Cardiac muscle cell (in vitro differentiated cells and primary cell): ENCODE data around the gene ADGRE1. TPM values are rescaled to one million over a fixed set of nuclear protein-coding genes. Genes with fewer than 3 reads are reported as not detected.
"Not testable (repeated sequence)": the region's sequence is repeated elsewhere in the genome, so short reads cannot be mapped to it uniquely, and the experiment has no call there.

ENCODE experiments used
- DNase-seq, 2 donors: peaks; one replicate each; pipeline versions ENCODE4 v3.0.0 to v3.0.0-alpha.2; 2010 to 2017; ENCODE audit warnings: low read depth in 1 of 2, low spot score in 1 of 2
- H3K27ac ChIP-seq: fragments of 200-600 bp; sonication (generic); 2 replicates; pipeline ENCODE4 v1.5.1; 2016
- H3K27me3 ChIP-seq: fragments of 200-600 bp; sonication (generic); 2 replicates; pipeline ENCODE4 v1.6.0; 2016; ENCODE audit warnings: control low read depth
- H3K36me3 ChIP-seq: fragments of 200-600 bp; sonication (generic); 2 replicates; pipeline ENCODE4 v1.5.1; 2016; ENCODE audit warnings: control low read depth
- H3K4me1 ChIP-seq: fragments of 200-600 bp; sonication (generic); 2 replicates; pipeline ENCODE4 v1.8.1; 2017; ENCODE audit warnings: low read depth, mild to moderate bottlenecking, mixed run types
- H3K4me3 ChIP-seq: fragments of 200-600 bp; sonication (generic); 2 replicates; pipeline ENCODE4 v1.5.1; 2016; ENCODE audit warnings: mild to moderate bottlenecking
- H3K9me3 ChIP-seq: fragments of 200-600 bp; sonication (generic); 2 replicates; pipeline ENCODE4 v1.5.1; 2017; ENCODE audit warnings: low read depth, mild to moderate bottlenecking, control low read depth
- CTCF ChIP-seq: IDR thresholded peaks from 2 replicates; pipeline ENCODE4 v1.5.1; 2012; ENCODE audit warnings: low read depth, mild to moderate bottlenecking, low read length
- polyA plus RNA-seq: library from polyadenylated mRNA; unstranded; fragments of >200 nt; fragmentation: Nextera tagmentation; extraction: Ambion mirVana; gene quantifications from 2 replicates; pipeline ENCODE4 v1.2.1, GENCODE V29; 2016
- total RNA-seq: library from RNA; depleted of rRNA; stranded (reverse); fragments of >200 nt; gene quantifications from 2 replicates; pipeline ENCODE4 v1.2.3, GENCODE V29; 2016

Gene ADGRE1
- total and polyA plus RNA-seq, 2 experiments from 2014 or later = not detected

GRCh38 chr19:6866741-6867151 lies 20.6 kb upstream of the ADGRE1 start:
- Histone ChIP-seq H3K9me3 (no peaks in the 10 kb centered on the region), H3K27me3 (no peaks in the 10 kb centered on the region), H3K4me1 (no peaks in the 10 kb centered on the region), H3K4me3 (no peak overlapping the region), H3K36me3 (no peaks in the 10 kb centered on the region), H3K27ac (no peak overlapping the region)
- DNase-seq = no peak
- TF ChIP-seq CTCF = no peak

GRCh38 chr19:6868351-6868750 lies 19.0 kb upstream of the ADGRE1 start:
- Histone ChIP-seq H3K27me3 (no peaks in the 10 kb centered on the region), H3K27ac (no peak overlapping the region), H3K4me1 (no peaks in the 10 kb centered on the region), H3K36me3 (no peaks in the 10 kb centered on the region), H3K9me3 (no peaks in the 10 kb centered on the region), H3K4me3 (no peak overlapping the region)
- TF ChIP-seq CTCF = no peak
- peak in 1 of 2 donors; percentile 41 for DNase-seq

- H3K36me3 ChIP-seq, H3K27me3 ChIP-seq, H3K9me3 ChIP-seq, H3K4me3 ChIP-seq, H3K4me1 ChIP-seq, DNase-seq, H3K27ac ChIP-seq: not testable (repeated sequence)
Observed at GRCh38 chr19:6869151-6869882, 18.1 kb upstream of the ADGRE1 start.

- Histone ChIP-seq H3K4me1 (no peaks in the 10 kb centered on the region), H3K27me3 (no peaks in the 10 kb centered on the region), H3K36me3 (no peaks in the 10 kb centered on the region), H3K27ac (no peak overlapping the region), H3K4me3 (no peak overlapping the region), H3K9me3 (no peaks in the 10 kb centered on the region)
- no peak for TF ChIP-seq CTCF
- no peak for DNase-seq
Observed at GRCh38 chr19:6873708-6874431, 13.5 kb upstream of the ADGRE1 start.

GRCh38 chr19:6875218-6875617 lies 12.2 kb upstream of the ADGRE1 start:
- no peak for DNase-seq
- Histone ChIP-seq H3K36me3 (no peaks in the 10 kb centered on the region), H3K4me1 (no peaks in the 10 kb centered on the region), H3K27me3 (no peaks in the 10 kb centered on the region), H3K9me3 (no peaks in the 10 kb centered on the region), H3K27ac (no peak overlapping the region), H3K4me3 (no peak overlapping the region)
- no peak for TF ChIP-seq CTCF

GRCh38 chr19:6876748-6877147 lies 10.6 kb upstream of the ADGRE1 start:
- no peak for TF ChIP-seq CTCF
- no peaks in the 10 kb centered on the region for H3K4me1 ChIP-seq
- H3K4me3 ChIP-seq = no peak overlapping the region
- no peaks in the 10 kb centered on the region for H3K36me3 ChIP-seq
- no peaks in the 10 kb centered on the region for H3K27me3 ChIP-seq
- no peaks in the 10 kb centered on the region for H3K9me3 ChIP-seq
- no peak overlapping the region for H3K27ac ChIP-seq
- DNase-seq = no peak
